Measurements from ENCODE around the gene KCNK7. TPM values are rescaled to one million over a fixed set of nuclear protein-coding genes. Genes with fewer than 3 reads are reported as not detected.

Gene KCNK7
- total RNA-seq, 1 experiment from 2014 or later: 0.61 TPM

DNA sequence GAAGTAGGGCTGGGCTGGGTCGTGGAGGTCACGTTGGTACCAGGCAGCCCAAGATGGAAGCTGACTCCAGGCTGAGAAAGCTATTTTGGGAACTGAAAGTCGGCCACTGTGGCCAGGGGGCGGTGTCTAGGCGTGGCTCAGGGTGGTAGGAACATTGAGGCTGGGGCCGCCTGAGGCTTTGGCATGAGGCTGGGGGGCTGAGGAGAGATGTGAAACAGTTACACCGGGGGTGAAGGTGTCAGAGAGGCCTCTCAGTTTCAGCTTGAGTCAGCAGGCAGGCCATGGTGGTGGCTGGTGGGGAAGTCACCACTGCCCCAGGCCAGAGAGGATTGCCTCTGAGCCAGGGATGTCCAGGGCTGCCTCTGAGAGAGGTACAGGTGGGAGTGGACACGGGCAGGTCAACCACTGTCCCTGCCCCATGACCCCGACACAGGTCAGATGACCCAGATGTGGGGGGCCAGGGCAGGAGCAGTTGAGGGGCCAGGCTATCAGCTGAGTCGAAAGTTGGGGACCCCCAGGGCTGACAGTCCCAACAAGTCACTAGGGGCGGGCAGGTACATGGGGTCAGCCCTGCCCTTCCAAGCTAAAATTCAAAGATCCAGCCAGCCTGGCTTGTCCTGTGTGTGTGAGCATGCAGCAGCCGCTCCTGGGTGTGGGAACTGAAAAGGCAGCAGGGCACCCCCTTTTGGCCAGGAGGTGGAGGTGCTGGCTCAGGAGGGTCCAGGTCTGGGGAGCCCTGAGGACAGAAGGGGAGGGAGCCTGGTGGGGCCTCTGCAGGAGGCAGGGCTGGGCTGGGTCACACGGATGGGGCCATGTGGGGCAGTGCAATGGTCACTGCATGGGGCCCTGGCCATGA is 7.2 kb downstream of the KCNK7 start:
- peak overlapping the region; percentile 30 for H3K9ac ChIP-seq (ENCODE audit: low read length)
- H3K27ac ChIP-seq (ENCODE audit: low read depth, low read length): peak overlapping the region; percentile 59
- DNase-seq (ENCODE audit: low read depth, low spot score) (no peak), ATAC-seq (peak; percentile 89)
- H4K20me1 ChIP-seq (ENCODE audit: insufficient read depth): no peaks in the 10 kb centered on the region
- H2AFZ ChIP-seq (ENCODE audit: low read depth, low read length, poor library complexity, severe bottlenecking): no peak overlapping the region
- BruUV-seq (replicated peaks): no TSS peak
- no peak overlapping the region for H3K4me3 ChIP-seq (replicated peaks in 1 of 2; ENCODE audit: low read depth in 1 of 2, low read length in 2 of 2)
- ChIA-PET RAD21 (ENCODE audit: low non-redundant PET in 1 of 2, low total read pairs in 2 of 2, uncharacterized antibody in 2 of 2, unreplicated experiment in 2 of 2) (interaction anchor here in 1 of 2 experiments (1.1 kb wide), 1 partner anchor 11 kb away, joined by 4 read pairs; no protein-coding TSS in a partner anchor), CTCF (interaction anchor here (0.9 to 1.3 kb wide), 4 partner anchors 11 to 78 kb away, joined by 3 to 5 read pairs (median 4); no protein-coding TSS in a partner anchor), POLR2A (interaction anchor here (1.0 kb wide), 1 partner anchor 81 kb away, joined by 3 read pairs; no protein-coding TSS in a partner anchor)
- peak overlapping the region; percentile 42 for H3K4me2 ChIP-seq (ENCODE audit: low read length)
- H3K4me1 ChIP-seq (ENCODE audit: control insufficient read depth in 1 of 2, insufficient read depth in 2 of 2, low read length in 2 of 2): peaks cover 14 to 25% of the 10 kb centered on the region in 2 experiments
- intact Hi-C loops (cut with micrococcal nuclease): no loop called here
- no peaks in the 10 kb centered on the region for H3K9me2 ChIP-seq (ENCODE audit: insufficient read depth)
- no peaks in the 10 kb centered on the region for H3K9me3 ChIP-seq (ENCODE audit: control insufficient read depth in 1 of 2, insufficient read depth in 1 of 2, low read depth in 1 of 2, low read length in 2 of 2)
- H3K79me2 ChIP-seq (ENCODE audit: insufficient read depth, low read length): no peaks in the 10 kb centered on the region
- H3K27me3 ChIP-seq (ENCODE audit: insufficient read depth, low read length): no peaks in the 10 kb centered on the region
- H3K36me3 ChIP-seq (ENCODE audit: control insufficient read depth in 1 of 2, insufficient read depth in 2 of 2, low read length in 2 of 2): no peaks in the 10 kb centered on the region; a peak in 1 of 4 replicates
- TF ChIP-seq POLR2AphosphoS5 (IDR thresholded peaks at IDR 0.05; ENCODE audit: low read depth, low read length): no peak
- peak; percentile 68 for TF ChIP-seq RAD21 (IDR thresholded peaks at IDR 0.05; ENCODE audit: low read depth)
- TF ChIP-seq EZH2 (IDR thresholded peaks at IDR 0.05): no peak
- TF ChIP-seq, protein P1, sequence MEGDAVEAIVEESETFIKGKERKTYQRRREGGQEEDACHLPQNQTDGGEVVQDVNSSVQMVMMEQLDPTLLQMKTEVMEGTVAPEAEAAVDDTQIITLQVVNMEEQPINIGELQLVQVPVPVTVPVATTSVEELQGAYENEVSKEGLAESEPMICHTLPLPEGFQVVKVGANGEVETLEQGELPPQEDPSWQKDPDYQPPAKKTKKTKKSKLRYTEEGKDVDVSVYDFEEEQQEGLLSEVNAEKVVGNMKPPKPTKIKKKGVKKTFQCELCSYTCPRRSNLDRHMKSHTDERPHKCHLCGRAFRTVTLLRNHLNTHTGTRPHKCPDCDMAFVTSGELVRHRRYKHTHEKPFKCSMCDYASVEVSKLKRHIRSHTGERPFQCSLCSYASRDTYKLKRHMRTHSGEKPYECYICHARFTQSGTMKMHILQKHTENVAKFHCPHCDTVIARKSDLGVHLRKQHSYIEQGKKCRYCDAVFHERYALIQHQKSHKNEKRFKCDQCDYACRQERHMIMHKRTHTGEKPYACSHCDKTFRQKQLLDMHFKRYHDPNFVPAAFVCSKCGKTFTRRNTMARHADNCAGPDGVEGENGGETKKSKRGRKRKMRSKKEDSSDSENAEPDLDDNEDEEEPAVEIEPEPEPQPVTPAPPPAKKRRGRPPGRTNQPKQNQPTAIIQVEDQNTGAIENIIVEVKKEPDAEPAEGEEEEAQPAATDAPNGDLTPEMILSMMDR (IDR thresholded peaks at IDR 0.05 in 2 of 3, conservative IDR thresholded peaks at IDR 0.05 in 1 of 3; ENCODE audit: borderline replicate concordance in 1 of 3, insufficient read depth in 1 of 3, low read depth in 2 of 3, low read length in 2 of 3): peak; percentile 58 to 77 (median 72); a peak in 5 of 6 replicates
- TF ChIP-seq YY1 (IDR thresholded peaks at IDR 0.05; ENCODE audit: extremely low read depth, insufficient replicate concordance, low read depth, low read length): no peak
- TF ChIP-seq, protein P2, sequence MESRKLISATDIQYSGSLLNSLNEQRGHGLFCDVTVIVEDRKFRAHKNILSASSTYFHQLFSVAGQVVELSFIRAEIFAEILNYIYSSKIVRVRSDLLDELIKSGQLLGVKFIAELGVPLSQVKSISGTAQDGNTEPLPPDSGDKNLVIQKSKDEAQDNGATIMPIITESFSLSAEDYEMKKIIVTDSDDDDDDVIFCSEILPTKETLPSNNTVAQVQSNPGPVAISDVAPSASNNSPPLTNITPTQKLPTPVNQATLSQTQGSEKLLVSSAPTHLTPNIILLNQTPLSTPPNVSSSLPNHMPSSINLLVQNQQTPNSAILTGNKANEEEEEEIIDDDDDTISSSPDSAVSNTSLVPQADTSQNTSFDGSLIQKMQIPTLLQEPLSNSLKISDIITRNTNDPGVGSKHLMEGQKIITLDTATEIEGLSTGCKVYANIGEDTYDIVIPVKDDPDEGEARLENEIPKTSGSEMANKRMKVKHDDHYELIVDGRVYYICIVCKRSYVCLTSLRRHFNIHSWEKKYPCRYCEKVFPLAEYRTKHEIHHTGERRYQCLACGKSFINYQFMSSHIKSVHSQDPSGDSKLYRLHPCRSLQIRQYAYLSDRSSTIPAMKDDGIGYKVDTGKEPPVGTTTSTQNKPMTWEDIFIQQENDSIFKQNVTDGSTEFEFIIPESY (IDR thresholded peaks at IDR 0.05; ENCODE audit: extremely low read depth, insufficient replicate concordance, low read length): no peak
